Measurements from ENCODE around the gene MAP2K5.

Gene MAP2K5

DNA sequence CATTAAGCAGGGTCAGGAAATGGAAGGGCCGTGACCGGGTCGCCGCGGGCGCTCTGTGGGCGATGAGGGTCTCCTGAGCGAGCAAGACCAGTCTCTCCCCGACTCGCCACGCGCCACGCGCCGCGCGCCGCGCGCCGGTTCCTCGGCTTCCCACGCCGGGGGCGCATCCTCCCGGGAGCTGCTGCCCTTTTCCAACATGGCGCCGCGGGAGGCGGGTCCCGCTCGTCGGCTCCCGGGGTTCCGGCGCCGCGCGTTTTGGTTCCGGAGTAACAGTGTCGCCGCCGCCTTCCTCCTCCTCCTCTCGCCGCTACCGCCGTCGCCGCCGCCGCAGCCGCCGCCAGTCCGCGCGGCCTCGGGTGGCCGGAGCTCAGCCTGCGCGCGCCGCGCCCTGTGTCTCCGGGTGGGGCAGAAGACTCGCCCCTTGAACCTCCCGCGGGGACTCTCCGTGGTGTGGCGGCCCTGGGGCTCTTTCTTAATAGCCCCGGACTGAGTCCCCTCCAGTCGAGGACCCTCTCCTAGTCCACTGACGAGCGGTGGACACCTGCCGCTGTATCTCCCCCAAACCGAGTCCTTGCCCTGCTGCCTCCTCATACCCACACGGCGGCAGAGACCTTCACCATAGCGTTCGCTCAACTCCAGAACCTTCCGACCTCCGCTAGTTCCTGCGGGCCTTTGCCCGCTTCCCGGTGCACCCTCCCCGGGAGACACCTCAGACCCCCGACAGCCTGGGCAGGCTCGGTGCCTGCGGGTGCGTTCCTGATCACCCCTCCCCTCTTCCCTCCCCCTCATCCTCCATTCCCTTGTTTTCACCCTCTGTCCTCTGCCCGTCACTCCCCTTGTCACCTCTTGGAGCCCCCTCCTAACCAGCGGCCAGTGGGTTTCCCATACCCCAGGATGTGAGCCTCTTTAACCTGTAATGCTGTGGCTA is at the start of gene MAP2K5:
Gene MAP2K5, plus strand, starts transcription at position 284 of the 928 bp plus-strand sequence. Its CDS starts 633 bp downstream, at position 917.
- DNase-seq: peak; percentile 49

DNA sequence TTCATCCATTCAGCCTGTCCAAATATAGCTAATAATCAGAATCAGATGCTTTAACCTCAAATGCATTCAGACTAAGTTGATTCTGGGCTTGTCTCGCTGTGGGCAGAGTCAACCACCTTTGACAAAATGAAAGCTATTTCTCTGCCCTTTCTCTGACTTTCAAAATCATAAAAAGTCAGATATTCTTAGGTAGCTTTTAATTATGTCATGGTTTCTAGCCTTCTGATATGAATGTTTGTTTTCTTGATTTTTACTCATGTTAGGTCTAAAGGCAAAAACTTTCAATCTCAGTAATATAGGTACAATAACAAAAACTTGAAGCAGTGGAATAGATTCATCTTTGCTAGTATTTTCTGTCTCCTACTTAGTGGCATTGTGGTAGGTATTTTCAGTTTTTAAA is 46.9 kb upstream of the MAP2K5 start:
- no peak for DNase-seq

DNA sequence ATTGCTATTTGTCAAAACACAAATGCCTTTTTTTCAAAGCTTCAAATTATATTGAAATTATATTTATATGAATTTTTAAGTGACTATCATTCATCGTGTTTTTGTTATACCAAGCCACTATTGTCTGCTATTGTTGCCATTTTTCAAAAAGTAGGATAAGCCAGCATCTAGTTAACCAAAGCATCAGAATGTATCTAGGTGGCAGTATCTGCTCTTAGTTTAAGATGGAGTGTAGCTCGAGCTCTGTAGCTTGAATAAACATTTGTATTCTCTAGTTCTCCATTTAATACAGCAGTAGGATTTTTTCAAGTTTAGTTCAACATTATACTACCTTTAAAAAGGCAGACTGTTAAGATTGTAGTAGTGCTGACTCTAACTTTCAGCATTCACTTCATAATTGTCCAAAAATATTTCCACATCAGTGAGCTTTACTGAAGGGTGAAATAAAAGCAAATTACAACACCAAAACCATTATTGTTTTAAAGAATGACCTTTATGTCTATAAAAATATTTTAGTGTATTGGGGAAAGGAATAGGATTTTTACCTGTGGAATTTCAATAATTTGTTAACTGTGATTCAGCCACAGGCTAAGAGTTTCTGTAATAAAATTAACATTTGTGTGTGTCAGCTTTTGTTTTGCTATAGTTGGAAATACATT is 41.2 kb upstream of the MAP2K5 start:
- DNase-seq: peak; percentile 26

DNA sequence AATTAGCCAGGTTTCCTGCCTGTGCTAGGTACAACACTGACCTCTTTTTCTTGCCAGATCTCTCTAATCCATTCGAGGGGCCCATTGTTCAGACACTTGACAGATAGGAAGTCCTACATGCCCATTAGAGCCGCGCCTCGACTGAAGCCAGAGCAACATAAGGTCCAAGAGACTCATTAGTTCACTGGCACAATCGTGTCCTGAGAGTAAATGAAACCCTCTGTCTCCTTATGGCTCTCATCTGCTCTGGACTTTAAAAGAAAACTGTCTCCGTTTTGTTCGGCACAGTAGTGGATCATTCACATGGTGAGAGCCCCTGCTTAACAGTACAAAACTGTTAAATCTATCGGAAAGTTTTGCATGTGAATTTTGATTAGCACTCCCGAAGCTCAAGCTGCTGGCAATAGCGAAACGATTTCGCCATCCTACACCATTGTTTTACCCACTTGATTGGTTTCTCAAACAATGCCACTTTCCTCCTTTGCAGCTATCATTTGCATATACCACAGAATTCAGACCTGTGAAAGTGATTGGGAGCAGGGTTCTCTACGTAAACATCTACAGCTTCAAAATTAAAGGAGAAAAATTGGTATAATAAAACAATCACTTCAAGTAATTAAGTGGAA is 40.6 kb upstream of the MAP2K5 start:
- DNase-seq: peak; percentile 93

DNA sequence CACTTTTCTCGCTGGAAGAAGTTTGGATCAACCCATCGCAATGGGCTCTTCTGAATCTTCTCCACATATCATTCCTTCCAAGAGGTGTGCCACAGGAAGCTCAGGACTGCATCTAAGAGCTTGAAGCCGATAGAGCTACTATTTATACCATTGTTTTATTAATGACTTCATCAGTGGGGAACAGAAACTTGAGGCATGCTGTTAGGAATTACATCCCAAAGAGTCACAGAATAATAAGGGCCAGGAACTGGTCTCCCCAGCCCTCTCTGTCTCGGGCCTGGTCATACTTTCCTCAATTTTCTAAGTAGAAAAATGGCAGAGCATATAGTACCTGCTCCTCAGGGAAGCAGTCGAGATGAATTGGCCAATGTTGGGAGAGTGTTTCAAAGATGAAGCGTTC is 38.4 kb upstream of the MAP2K5 start:
- no peak for DNase-seq

DNA sequence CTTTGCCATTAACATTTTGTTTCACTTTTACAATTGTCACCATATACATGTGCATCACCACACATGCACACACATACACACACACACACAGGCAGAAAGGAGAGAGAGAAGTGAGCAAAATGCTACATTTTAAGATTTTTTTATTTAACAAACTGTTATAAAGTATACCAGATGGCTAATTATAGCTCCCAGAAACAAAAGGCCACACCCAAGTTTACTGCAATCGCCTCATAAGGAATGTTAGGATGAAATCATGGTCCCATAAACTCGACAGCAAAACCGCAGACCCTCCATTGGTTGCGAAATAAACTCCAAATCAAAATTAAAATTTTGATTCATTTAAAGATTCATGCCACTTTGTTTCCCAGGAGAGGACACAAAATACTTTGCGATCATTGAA is 37.7 kb upstream of the MAP2K5 start:
- DNase-seq: no peak

DNA sequence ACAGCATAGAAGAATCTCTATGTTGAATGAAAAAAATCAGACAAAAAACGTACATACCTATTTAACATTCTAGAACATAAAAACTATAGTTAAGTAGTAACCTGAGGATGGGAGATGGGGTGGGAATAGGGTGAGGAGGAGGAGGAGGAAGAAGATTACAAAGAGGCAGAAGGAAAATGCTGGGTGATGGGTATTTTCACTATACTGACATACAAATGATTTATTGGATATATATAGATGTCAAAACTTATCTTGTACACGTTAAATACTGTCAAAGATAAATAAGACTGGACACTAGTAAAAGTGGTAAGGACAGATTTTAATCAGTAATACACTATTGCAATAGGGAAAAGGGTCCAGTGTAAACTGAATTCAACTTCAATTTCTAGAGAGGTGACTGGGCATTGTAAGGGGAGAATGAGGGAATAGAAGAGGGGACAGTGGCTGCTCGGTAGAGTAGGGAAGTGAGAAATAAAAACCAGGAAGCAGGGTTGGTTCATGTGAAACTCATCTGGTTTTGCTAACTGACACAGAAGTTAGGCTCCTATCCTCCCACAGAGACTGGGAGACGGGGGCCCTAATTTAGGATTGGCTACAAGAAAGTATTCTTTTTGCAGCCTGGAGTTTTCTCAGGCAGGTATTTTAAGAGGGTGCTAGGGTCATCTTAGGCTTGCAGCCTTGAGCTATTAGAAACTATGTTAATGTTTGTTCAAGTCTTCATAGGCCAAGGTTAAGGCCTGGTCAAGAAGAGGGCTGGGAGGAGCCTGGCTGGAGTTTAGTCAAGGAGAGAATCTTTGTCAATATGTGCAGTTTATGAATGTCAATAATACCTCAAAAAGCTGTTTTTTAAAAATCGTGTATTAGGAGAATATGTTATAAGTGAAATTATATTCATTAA is 36.6 kb upstream of the MAP2K5 start:
- no peak for DNase-seq

DNA sequence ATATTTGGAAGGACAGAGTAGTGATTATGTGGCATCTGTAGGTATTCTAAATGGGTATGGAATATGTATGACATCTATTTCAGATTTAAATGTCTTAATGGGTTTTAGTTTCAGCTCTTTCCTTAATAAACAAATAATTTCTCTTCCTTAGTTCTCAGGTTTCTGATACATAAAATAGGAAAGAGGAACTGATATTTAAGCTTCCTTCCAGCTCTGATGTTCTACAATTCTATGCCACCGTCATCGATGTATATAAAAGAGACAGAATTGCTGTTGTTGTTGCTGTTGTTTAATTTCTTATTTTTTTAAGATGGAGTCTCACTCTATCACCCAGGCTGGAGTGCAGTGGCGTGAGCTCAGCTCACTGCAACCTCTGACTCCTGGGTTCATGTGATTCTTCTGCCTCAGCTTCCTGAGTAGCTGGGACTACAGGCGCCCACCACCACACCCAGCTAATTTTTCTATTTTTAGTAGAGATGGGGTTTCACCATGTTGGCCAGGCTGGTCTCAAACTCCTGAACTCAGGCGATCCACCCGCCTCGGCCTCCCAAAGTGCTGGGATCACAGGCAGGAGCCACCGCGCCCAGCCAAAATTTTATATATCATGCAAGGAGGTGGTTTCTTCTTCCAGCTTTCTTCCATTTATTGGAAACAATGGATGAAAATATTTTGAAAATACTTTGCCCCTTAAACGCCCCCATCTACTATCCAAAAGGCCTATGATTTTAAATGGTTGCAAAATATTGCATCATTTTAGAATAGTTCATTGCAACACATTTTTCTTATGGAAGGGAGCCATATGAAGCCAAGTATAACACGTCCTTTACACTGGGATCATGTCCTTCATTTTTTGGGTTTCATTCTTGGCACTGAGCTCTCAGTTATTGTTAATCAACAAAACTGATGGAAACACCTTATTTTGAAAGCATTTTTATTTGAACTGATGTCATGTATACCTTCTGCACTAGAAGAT is 35.4 kb upstream of the MAP2K5 start:
- DNase-seq: no peak

DNA sequence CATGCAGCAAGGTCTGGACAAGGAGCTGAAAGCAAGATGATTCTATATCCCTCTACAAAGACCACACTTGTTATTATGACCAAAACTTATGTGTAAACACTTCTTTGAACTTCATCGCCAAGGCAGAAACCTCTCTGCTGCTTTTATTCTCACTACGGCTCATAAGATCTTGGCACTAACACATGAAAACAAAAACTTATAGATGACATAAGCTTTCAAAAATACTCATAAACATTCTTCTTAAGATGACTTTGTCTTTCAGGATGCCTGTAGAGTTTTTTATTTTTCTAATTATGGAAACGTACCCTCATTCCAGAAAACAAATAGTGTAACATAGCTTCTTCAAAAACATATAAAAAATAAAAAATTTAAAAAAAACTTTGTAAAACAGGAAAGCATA is 34.1 kb upstream of the MAP2K5 start:
- DNase-seq: no peak

DNA sequence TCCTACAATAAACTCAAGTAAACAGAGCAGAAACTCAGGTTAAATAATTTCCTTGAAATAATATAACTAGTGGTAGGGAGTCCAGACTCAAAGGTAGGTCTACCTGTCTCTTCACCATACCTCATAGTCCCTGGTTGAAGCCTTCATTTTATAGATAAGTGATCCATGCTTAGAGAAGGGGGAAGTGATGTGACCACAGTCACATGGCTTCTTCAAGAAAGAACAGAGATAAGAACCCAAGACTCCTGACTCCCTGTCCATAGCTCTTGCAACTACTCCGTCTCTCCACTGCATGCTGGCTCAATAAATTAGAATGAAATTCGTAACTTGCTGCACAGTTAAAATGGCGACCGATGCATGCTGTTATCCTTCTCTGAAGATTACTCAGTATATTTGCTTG is 32.6 kb upstream of the MAP2K5 start:
- no peak for DNase-seq

DNA sequence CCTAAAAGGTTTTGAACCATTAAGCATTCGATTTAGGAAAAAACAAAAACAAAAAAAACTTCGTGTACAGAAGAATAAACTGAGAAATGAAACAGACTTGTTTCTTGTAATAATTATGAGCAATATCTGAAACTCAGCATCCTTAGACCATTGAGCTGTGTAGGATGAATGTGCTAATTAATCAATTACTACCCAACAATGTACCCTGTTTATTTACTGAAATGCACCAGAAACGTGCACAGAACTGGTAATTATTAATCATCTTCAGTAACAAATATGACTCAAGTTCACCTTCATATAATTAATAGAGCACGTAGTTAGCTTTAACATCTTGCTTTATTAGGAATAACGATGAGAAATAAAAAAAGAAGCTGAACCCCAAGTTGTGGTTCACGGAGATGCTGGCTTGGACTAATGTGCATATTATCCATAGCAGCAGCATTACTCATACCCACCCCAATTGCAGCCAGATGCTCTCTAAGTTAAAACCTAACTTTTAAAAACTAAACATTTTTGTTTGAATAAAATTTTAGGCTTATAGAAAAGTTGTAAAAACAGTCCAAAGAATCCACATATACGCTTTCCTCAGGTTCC is 31.8 kb upstream of the MAP2K5 start:
- DNase-seq: no peak

DNA sequence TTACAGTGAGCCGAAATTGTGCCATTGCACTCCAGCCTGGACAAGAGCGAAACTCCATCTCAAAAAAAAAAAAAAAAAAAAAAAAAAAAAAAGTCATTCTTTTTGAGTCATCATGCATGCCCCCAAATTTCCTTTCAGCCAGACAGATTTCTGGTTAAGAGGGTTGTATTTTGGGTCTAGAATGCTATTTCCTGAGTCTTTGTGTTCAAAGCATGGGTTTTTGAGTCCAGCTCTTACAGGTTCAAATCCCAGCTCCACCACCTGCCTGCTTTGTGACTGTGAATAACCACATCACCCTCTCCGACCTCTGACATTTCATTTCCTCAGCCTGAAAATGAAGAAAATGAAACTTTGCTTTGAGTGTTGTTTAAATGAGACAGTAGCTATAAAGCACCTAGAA is 30.9 kb upstream of the MAP2K5 start:
- DNase-seq: no peak

DNA sequence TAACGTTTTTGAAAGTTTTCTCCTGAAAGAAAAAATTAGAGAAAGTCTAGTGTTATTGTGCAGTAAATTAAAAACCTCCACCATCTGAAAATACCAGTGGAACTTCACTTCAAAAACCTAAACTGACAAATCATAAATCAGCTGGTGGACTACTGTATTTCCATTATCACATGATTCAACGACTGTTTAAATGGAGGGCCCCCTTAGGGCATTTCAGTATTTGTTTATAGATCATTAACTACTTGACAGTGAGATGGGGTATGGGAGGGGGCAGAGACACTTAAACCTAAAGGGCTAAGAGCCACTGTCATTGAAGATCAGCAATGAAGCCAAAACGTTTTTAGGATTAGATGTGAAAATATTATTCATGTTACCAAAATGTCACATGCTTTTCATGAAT is 30.4 kb upstream of the MAP2K5 start:
- no peak for DNase-seq

DNA sequence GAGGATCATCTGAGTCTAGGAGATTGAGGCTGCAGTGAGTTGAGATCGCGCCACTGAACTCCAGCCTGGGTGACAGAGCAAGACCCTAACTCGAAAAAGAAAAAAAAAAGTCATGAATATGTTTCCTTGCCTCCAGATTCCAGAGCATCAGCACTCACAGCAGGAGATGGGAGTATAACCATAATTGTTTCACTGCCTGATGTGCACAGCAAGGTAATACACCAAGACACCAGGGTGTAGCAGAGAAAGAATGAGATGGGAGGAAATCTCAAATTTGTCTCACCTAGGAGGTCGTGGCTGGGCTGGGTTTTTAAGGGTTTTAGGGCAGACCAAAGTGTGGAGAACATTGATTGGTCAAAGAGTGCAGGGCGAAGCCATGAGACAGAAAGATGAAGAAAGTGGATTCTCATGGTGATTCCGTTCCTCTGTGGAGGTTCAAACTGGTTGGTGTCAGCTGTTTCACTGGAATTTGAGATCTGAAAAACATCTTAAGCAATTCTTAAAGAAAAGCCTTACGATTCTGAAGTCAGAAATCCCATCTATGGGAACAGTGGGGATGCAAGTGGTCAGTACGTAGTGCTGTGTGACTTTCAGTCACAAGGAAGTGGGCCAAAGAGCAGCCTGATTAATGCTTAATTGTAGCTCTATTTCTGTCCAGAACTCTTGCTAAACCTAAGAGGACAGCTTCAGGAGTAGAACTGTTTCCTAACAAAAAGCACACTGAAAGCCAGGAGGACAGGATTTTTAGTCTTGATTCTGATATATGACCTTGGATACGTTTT is 29.4 kb upstream of the MAP2K5 start:
- no peak for DNase-seq

DNA sequence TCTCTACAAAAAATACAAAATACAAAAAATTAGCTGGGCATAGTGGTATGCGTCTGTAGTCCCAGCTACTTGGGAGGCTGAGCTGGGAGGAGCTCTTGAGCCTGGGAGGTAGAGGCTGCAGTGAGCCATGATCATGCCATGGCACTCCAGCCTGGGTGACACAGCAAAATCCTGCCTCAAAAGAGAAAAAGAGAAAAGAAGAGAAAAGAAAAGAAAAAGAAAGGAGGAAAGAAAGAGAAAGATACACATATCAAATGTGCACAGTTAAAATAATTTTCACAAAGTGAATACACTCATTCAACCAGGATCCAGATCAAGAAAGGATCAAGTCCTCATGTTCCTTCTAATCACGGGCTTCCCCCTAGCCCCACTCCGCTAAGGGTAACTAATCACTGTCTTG is 27.4 kb upstream of the MAP2K5 start:
- DNase-seq: no peak

DNA sequence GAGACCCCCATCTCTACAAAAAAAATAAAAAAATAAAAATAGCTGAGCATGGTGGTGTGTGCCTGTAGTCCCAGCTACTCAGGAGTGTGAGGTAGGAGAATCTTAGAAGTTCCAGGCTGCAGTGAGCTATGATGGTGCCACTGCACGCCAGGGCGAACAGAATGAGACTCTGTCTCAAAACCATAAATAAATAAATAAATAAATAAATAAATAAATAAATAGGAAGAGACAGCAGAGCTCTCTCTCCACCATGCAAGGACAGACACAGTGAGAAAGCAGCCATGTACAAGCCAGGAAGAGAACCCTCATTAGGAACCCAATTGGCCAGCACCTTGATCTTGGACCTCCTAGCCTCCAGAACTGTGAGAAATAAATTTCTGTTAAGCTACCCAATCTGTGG is 26.9 kb upstream of the MAP2K5 start:
- no peak for DNase-seq

DNA sequence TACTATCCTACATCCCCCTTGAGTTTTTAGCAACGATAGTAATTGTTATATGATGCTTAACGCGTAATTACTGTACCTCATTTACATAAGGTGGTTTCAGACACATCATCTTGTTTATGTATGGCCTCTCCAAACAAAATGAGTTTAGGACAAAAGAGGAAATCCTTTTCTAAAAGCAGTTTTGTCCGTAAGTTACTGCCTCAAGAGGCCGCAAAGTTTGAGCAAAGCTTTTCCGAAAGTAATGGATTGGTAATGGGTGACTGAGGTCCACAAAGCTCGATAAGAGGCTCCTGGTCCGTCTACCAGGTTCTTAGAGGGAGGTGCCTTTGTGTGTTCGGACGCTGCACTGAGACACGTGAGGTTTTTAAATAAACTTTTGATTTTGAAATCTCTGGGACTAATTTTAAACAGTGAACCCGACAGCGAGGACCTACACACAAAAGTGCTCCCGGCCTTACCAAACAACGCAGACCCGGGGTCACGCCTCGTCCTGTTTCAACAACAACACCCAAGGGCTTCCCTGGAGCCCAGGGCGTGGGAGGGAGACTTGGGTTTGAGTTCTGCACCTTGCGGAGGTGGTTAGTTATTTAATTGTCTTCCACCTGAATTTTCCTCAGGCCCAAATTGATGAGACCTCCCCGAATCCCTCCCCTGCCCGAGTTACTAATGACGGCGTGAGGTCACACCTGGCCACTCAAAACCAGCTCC is 22.0 kb upstream of the MAP2K5 start:
- no peak for DNase-seq

DNA sequence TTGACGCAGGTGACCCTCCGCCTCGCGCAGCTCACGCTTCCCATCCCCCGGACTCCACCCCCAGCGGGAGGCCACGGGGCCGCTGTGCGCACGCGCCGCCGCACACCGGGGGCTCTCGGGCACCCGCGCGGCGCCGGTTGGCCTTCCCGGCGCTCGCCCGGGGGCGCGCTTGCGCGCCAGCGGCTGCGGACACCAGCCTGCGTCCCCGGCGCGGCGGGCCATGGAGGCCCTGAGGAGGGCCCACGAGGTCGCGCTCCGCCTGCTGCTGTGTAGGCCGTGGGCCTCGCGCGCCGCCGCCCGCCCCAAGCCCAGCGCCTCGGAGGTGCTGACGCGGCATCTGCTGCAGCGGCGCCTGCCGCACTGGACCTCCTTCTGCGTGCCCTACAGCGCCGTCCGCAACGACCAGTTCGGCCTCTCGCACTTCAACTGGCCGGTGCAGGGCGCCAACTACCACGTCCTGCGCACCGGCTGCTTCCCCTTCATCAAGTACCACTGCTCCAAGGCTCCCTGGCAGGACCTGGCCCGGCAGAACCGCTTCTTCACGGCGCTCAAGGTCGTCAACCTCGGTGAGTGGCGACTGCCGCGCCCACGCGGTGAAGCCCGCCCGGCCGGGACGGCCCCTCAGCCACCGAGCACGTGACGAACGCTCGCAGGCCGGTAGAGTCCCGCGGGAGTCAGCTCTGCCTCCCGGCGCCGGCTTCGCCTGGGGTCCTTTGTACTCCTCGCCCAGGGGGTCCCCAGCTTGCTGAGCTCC is 21.3 kb upstream of the MAP2K5 start, which contains the start of gene C15orf61:
Gene C15orf61, plus strand, starts transcription at position 103 of the 754 bp plus-strand sequence. Its CDS starts 118 bp downstream, at position 221.
- DNase-seq: peak; percentile 45
